Uterus (tissue), 2 donors: ENCODE data around the gene GIMAP4.

ENCODE experiments used
- POLR2A ChIP-seq, 2 donors: fragments of 450-650 bp; IDR thresholded peaks; one replicate each; pipeline ENCODE4 v1.6.1; 2016; ENCODE audit warnings: antibody characterized with exemption in 2 of 2, mild to moderate bottlenecking in 1 of 2, moderate library complexity in 1 of 2
- TF ChIP-seq, protein P1 (sequence below), 4 experiments: fragments of 200-600 bp in 2 of 4; fragments of 450-650 bp in 2 of 4; sonication (generic) in 2 of 4; IDR thresholded peaks; one replicate each; pipeline ENCODE4 v1.5.1; 2016 to 2019; ENCODE audit warnings: antibody characterized with exemption in 4 of 4, mild to moderate bottlenecking in 2 of 4, moderate library complexity in 1 of 4

DNA sequence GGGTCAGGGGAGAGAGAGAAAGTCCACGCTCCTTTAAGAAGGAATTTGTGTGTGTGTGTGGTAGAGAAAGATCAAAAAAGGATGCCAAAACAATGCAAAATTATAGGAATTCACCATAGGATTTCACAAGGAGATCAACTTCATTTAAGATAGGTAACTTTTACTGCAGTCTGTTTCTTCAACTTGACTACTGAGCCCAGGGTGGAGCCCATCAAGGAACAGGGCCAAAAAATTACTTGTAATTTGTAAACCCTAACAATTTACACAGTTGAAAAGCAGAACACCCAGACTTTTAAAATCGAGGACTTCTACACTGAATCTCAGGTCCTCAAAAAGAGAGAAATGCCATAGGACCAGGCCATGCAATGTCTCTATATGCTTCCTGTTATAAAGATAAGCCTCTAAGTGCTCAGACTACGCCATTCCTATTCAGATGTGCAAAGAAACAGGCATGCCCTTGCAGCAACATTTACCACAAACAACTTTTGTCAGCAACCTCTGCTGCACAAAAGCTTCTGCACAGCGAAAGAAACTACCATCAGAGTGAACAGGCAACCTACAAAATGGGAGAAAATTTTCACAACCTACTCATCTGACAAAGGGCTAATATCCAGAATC lies 10.6 kb upstream of the GIMAP4 start:
- TF ChIP-seq, protein P1, sequence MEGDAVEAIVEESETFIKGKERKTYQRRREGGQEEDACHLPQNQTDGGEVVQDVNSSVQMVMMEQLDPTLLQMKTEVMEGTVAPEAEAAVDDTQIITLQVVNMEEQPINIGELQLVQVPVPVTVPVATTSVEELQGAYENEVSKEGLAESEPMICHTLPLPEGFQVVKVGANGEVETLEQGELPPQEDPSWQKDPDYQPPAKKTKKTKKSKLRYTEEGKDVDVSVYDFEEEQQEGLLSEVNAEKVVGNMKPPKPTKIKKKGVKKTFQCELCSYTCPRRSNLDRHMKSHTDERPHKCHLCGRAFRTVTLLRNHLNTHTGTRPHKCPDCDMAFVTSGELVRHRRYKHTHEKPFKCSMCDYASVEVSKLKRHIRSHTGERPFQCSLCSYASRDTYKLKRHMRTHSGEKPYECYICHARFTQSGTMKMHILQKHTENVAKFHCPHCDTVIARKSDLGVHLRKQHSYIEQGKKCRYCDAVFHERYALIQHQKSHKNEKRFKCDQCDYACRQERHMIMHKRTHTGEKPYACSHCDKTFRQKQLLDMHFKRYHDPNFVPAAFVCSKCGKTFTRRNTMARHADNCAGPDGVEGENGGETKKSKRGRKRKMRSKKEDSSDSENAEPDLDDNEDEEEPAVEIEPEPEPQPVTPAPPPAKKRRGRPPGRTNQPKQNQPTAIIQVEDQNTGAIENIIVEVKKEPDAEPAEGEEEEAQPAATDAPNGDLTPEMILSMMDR (IDR thresholded peaks at IDR 0.05), result no peak
- TF ChIP-seq POLR2A (IDR thresholded peaks at IDR 0.05), result no peak
